D341Med (cell line): Measurements from ENCODE around the gene C2CD5.
A peak's percentile ranks its signal among the peaks of the same experiment; 100 is the strongest.
"Not testable (repeated sequence)": the region's sequence is repeated elsewhere in the genome, so short reads cannot be mapped to it uniquely, and the experiment has no call there.

Experiments
- DNase-seq: peaks from one replicate; pipeline ENCODE4 v3.0.0; 2012; ENCODE audit warnings: low spot score

The C2CD5 gene

GRCh38 chr12:22544038-22544979 lies at the start of gene C2CD5:
Gene C2CD5 (minus strand): TSS chr12:22544542. CDS start chr12:22544150, 392 bp downstream.
- DNase-seq: peak; percentile 94

- no peak for DNase-seq
Observed at GRCh38 chr12:22593864-22594263, 49.5 kb upstream of the C2CD5 start.

DNA sequence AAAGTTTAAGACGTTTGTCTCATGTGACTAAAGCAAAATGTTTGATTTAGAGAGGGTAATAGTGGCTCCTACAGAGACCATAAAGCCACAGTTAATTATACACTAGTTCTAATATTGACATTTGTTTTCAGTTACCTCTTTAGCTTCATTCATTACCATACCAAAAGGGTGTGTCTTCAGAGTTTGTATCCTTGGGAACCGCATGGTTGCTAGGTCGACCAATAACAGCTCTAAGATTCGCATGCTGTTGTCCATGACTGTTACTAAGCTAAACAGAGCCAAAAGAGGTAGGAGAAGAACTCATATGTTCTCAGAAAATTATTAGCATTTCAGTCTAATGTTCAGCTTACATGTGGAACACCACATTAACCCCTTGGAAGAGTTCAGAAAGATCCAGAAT lies 44.5 kb upstream of the C2CD5 start:
- DNase-seq: no peak

- no peak for DNase-seq
Observed at GRCh38 chr12:22578328-22578727, 34.0 kb upstream of the C2CD5 start.

DNA sequence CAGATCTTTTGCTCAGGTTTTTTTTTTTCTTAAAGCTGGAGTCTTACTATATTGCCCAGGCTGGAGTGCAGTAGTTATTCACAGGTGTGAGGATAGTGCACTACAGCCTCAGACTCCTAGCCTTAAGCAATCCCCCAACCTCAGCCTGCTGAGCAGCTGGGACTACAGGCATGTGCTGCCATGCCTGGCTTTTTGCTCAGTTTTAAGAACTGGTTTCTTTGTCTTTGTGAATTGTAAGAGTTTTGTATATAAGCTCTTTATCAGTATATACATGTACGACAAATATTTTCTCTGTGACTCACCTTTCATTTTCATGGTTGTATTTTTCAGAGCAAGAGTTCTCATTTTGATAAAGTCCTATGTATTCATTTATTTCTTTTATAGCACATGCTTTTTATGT lies 33.3 kb upstream of the C2CD5 start:
- DNase-seq: no peak

DNA sequence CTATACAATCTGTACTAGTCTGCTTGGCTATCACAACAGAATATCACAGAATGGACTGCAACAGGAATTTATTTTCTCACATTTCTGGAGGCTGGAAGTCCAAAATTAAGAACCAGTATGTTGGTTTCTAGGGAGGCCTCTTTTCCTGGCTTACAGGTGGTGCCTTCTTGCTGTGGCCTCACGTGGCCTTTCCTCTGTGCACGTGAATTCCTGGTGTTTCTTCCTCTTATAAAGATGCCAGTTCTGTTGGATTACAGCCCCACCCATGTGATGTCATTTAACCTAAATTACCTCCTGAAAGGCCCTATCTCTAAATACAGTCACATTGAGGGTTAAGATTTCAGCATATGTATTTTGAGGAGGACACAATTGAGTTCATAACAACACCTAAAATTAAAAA lies 32.1 kb upstream of the C2CD5 start:
- DNase-seq: no peak

- no peak for DNase-seq
Observed at GRCh38 chr12:22576065-22576464, 31.7 kb upstream of the C2CD5 start.

- DNase-seq: no peak
Observed at GRCh38 chr12:22574921-22575320, 30.6 kb upstream of the C2CD5 start.

- DNase-seq: no peak
Observed at GRCh38 chr12:22573181-22573580, 28.8 kb upstream of the C2CD5 start.

DNA sequence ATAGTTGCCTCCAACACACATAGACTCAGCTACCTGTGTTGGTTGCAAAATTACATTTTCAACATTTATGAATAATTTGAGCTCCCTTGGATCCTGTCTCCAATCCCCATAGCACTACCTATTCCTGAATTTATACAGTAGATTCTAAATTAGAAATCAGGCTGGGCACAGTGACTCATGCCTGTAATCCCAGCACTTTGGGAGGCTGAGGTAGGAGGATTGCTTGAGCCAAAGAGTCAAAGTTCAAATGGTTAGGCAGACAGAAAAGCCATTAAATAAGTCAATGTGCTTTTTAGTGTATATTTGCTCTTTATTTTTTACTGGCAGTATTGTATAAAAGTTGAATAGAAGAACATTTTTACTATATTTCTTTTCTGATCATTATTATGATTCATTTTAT lies 24.9 kb upstream of the C2CD5 start:
- no peak for DNase-seq

- peak; percentile 27 for DNase-seq
Observed at GRCh38 chr12:22562036-22563028, 18.0 kb upstream of the C2CD5 start.

DNA sequence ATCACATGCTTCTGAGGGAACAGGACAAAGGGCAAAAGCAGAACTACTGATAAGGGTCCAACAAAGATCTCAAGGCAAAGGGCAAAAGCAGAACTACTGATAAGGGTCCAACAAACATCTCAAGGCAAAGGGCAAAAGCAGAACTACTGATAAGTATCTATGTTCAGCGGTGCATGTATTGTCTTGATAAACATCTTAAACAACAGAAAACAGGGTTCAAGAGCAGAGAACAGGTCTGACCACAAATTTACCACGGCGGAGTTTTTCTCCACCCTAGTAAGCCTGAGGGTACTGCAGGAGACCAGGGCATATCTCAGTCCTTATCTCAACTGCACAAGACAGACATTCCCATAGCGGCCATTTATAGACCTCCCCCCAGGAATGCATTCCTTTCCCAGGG lies 10.4 kb upstream of the C2CD5 start:
- not testable (repeated sequence) for DNase-seq

- DNase-seq: no peak
Observed at GRCh38 chr12:22551624-22552023, 7.3 kb upstream of the C2CD5 start.

DNA sequence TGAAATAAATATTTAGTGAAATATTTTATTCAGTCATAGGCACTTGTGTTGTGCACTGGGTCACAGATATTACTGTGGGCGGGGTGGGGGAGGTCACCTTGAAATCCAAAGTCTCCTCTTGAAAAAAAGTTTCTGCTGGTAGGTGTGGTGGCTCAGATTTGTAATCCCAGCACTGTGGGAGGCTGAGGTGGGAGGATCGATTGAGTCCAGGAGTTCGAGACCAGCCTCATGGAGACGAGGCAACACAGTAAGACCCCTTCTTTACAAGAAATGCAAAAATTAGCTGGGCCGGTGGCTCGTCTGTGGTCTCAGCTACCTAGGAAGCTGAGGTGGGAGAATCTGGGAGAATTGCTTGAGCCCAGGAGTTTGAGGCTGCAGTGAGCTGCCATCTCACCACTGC lies 913 bp upstream of the C2CD5 start:
- DNase-seq: no peak

- DNase-seq: peak; percentile 66
Observed at GRCh38 chr12:22543246-22544037, 900 bp downstream of the C2CD5 start.

DNA sequence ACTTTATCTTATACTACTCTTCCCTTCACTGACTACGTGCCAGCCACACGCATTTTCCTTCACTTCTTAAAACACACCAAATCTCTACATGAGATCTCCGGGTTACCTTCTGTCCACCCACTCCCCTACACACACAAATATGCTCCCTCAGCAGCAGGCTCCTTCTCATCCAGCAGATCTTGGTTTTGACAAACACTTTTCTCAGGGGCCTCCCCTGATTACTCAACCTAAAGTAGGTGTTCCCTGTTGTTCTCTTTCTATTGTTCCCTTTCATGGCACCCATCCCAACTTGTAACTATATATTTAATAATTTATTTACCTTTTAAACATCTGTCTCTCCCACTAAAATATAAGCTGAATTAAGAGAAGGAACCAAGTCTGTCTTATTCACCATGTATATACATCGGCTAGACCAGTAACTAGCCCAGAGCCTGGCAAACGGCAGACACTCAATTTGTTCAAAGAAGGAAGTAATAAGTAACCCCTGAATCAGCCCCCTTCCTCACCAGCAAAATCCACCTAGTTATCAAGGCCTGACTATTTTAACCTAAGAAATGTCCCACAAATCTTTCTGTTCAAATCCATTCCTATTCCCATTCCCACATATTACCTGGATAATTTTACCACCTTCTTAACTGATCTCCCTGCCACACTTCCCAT lies 2.7 kb downstream of the C2CD5 start:
- no peak for DNase-seq

GRCh38 chr12:22539055-22539454 lies 5.3 kb downstream of the C2CD5 start:
- no peak for DNase-seq

DNA sequence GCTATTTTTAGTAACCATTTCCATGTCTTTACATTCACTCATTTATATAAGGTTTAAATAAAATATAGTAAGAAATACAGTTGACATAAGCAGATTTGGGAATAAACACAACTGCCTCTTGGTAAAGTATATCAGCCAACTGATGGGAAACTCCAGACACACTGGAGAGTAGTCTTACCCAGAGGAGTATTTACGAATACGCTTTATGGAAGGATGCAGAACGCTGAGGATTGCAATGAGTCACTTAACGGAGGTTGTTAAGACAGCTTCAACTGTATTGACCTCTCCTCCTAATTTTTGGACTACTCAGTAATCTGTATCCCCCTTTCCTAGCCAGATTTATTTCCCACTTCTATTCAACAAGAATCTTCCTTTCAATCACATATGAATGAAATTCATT lies 6.0 kb downstream of the C2CD5 start:
- DNase-seq: no peak

GRCh38 chr12:22536971-22537544 lies 7.3 kb downstream of the C2CD5 start:
- DNase-seq: no peak

DNA sequence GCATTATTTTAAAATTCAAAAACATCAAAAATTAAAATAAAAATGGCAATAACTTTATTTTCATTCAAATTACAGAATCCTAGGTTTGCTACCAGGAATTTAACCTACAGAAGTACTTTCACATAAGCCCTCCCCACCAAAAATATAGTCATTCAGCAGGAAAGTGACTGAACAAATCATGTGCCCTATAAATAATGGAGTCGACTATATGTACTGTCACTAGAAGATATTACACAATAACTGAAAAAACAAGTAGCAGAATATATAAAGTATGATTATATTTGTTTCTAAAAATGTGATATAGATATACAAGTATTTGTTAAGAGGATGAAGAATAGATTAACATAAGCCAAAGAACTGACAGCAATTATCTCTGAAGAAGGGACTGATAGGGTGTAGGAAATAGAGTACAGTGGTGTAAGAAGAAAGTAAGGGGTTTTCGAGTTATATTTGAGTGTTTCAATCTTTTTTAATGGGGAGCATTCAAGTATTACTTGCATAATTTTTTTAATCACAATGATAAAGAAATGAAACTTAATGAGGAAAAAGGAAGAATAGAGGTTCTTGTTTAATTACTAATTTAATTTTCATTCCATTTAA lies 7.9 kb downstream of the C2CD5 start:
- DNase-seq: no peak

GRCh38 chr12:22535478-22535877 lies 8.9 kb downstream of the C2CD5 start:
- no peak for DNase-seq
